ENCODE measurements around the gene CDHR3.

DNA sequence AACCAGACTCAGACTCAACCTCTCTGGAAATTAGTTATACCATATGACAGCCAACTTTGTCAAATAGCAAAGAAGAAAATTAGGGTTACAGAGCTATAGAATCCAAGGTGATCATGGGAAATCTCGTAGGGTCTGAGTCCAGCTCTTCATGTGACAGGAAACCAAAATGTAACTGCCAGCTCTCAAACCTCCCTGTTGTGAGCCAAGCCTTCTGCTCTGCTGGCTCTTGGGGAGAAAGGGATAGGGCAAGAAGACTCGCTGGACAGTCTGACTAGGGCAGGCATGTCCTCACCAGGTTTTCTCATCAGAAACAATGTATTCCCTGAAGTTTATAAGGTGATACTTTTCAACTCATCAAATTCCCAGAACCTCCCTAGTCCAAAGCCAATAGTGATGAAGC is 63.0 kb downstream of the CDHR3 start:
- TF ChIP-seq, protein P1, sequence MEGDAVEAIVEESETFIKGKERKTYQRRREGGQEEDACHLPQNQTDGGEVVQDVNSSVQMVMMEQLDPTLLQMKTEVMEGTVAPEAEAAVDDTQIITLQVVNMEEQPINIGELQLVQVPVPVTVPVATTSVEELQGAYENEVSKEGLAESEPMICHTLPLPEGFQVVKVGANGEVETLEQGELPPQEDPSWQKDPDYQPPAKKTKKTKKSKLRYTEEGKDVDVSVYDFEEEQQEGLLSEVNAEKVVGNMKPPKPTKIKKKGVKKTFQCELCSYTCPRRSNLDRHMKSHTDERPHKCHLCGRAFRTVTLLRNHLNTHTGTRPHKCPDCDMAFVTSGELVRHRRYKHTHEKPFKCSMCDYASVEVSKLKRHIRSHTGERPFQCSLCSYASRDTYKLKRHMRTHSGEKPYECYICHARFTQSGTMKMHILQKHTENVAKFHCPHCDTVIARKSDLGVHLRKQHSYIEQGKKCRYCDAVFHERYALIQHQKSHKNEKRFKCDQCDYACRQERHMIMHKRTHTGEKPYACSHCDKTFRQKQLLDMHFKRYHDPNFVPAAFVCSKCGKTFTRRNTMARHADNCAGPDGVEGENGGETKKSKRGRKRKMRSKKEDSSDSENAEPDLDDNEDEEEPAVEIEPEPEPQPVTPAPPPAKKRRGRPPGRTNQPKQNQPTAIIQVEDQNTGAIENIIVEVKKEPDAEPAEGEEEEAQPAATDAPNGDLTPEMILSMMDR (conservative IDR thresholded peaks at IDR 0.05 in 1 of 2, IDR thresholded peaks at IDR 0.05 in 1 of 2; ENCODE audit: low read depth in 1 of 2, low read length in 2 of 2), result no peak
- no peak for TF ChIP-seq EZH2 (IDR thresholded peaks at IDR 0.05; ENCODE audit: low read length, missing control alignments)

Measured in fibroblast of lung (primary cell).